ENCODE results near the gene KDM3B.

The KDM3B gene

GRCh38 chr5:138463419-138464007 lies 111.0 kb downstream of the KDM3B start:
- Histone ChIP-seq H3K4me3 (ENCODE audit: low read length) (peak overlapping the region; percentile 81), H3K36me3 (ENCODE audit: control insufficient read depth, insufficient read depth, low read length) (peaks cover 7% of the 10 kb centered on the region), H3K9ac (ENCODE audit: low read length) (peak overlapping the region; percentile 78), H3K27ac (ENCODE audit: low read depth, low read length) (peak overlapping the region; percentile 98), H3K4me1 (ENCODE audit: control insufficient read depth, insufficient read depth, low read length) (peaks cover 7% of the 10 kb centered on the region), H3K27me3 (ENCODE audit: control insufficient read depth, insufficient read depth, low read length) (no peaks in the 10 kb centered on the region)

GRCh38 chr5:138464008-138464387 lies 111.5 kb downstream of the KDM3B start:
- Histone ChIP-seq H3K27ac (ENCODE audit: low read depth, low read length) (peak overlapping the region; percentile 98), H3K4me3 (ENCODE audit: low read length) (peak overlapping the region; percentile 93), H3K27me3 (ENCODE audit: control insufficient read depth, insufficient read depth, low read length) (no peaks in the 10 kb centered on the region), H3K4me1 (ENCODE audit: control insufficient read depth, insufficient read depth, low read length) (peaks cover 7% of the 10 kb centered on the region), H3K9ac (ENCODE audit: low read length) (peak overlapping the region; percentile 78), H3K36me3 (ENCODE audit: control insufficient read depth, insufficient read depth, low read length) (peaks cover 7% of the 10 kb centered on the region)

GRCh38 chr5:138464388-138465260 lies 112.1 kb downstream of the KDM3B start:
- peaks cover 7% of the 10 kb centered on the region for H3K4me1 ChIP-seq (ENCODE audit: control insufficient read depth, insufficient read depth, low read length)
- peak overlapping the region; percentile 98 for H3K27ac ChIP-seq (ENCODE audit: low read depth, low read length)
- H3K4me3 ChIP-seq (ENCODE audit: low read length) = peak overlapping the region; percentile 93
- H3K27me3 ChIP-seq (ENCODE audit: control insufficient read depth, insufficient read depth, low read length) = no peaks in the 10 kb centered on the region
- peak overlapping the region; percentile 66 for H3K9ac ChIP-seq (ENCODE audit: low read length)
- peaks cover 7% of the 10 kb centered on the region for H3K36me3 ChIP-seq (ENCODE audit: control insufficient read depth, insufficient read depth, low read length)

- H3K4me3 ChIP-seq (ENCODE audit: low read length) = peak within 1 kb of the TSS; percentile 93
- peaks cover 7% of the 10 kb centered on the region for H3K36me3 ChIP-seq (ENCODE audit: control insufficient read depth, insufficient read depth, low read length)
- H3K9ac ChIP-seq (ENCODE audit: low read length) = peak within 1 kb of the TSS; percentile 67
- no peaks in the 10 kb centered on the region for H3K27me3 ChIP-seq (ENCODE audit: control insufficient read depth, insufficient read depth, low read length)
- H3K4me1 ChIP-seq (ENCODE audit: control insufficient read depth, insufficient read depth, low read length) = peaks cover 7% of the 10 kb centered on the region
- H3K27ac ChIP-seq (ENCODE audit: low read depth, low read length) = peak within 1 kb of the TSS; percentile 98
These were observed 113.0 kb downstream of the KDM3B start, which contains the start of gene EGR1 for GRCh38 chr5:138465261-138466124. Gene EGR1 (plus strand): TSS chr5:138465479. CDS start chr5:138465762, 283 bp downstream.

- Histone ChIP-seq H3K27ac (ENCODE audit: low read depth, low read length) (no peak overlapping the region), H3K27me3 (ENCODE audit: control insufficient read depth, insufficient read depth, low read length) (no peaks in the 10 kb centered on the region), H3K36me3 (ENCODE audit: control insufficient read depth, insufficient read depth, low read length) (peaks cover 7% of the 10 kb centered on the region), H3K9ac (ENCODE audit: low read length) (peak overlapping the region; percentile 67), H3K4me3 (ENCODE audit: low read length) (peak overlapping the region; percentile 93), H3K4me1 (ENCODE audit: control insufficient read depth, insufficient read depth, low read length) (peaks cover 7% of the 10 kb centered on the region)
These were observed 113.8 kb downstream of the KDM3B start for GRCh38 chr5:138466125-138466899.

GRCh38 chr5:138466900-138467710 lies 114.6 kb downstream of the KDM3B start:
- Histone ChIP-seq H3K27ac (ENCODE audit: low read depth, low read length) (no peak overlapping the region), H3K4me3 (ENCODE audit: low read length) (peak overlapping the region; percentile 93), H3K27me3 (ENCODE audit: control insufficient read depth, insufficient read depth, low read length) (no peaks in the 10 kb centered on the region), H3K9ac (ENCODE audit: low read length) (no peak overlapping the region), H3K36me3 (ENCODE audit: control insufficient read depth, insufficient read depth, low read length) (peaks cover 7% of the 10 kb centered on the region), H3K4me1 (ENCODE audit: control insufficient read depth, insufficient read depth, low read length) (peaks cover 7% of the 10 kb centered on the region)

- Histone ChIP-seq H3K4me1 (ENCODE audit: control insufficient read depth, insufficient read depth, low read length) (peaks cover 7% of the 10 kb centered on the region), H3K27ac (ENCODE audit: low read depth, low read length) (no peak overlapping the region), H3K9ac (ENCODE audit: low read length) (no peak overlapping the region), H3K27me3 (ENCODE audit: control insufficient read depth, insufficient read depth, low read length) (no peaks in the 10 kb centered on the region), H3K36me3 (ENCODE audit: control insufficient read depth, insufficient read depth, low read length) (peaks cover 7% of the 10 kb centered on the region), H3K4me3 (ENCODE audit: low read length) (peak overlapping the region; percentile 93)
These were observed 115.2 kb downstream of the KDM3B start for GRCh38 chr5:138467711-138468132.

- no peak overlapping the region for H3K27ac ChIP-seq (ENCODE audit: low read depth, low read length)
- H3K4me1 ChIP-seq (ENCODE audit: control insufficient read depth, insufficient read depth, low read length) = peaks cover 7% of the 10 kb centered on the region
- H3K9ac ChIP-seq (ENCODE audit: low read length) = no peak overlapping the region
- H3K4me3 ChIP-seq (ENCODE audit: low read length) = no peak overlapping the region
- peaks cover 7% of the 10 kb centered on the region for H3K36me3 ChIP-seq (ENCODE audit: control insufficient read depth, insufficient read depth, low read length)
- H3K27me3 ChIP-seq (ENCODE audit: control insufficient read depth, insufficient read depth, low read length) = no peaks in the 10 kb centered on the region
These were observed 115.9 kb downstream of the KDM3B start for GRCh38 chr5:138468133-138468965.

GRCh38 chr5:138468966-138469539 lies 116.6 kb downstream of the KDM3B start:
- Histone ChIP-seq H3K36me3 (ENCODE audit: control insufficient read depth, insufficient read depth, low read length) (peaks cover 7% of the 10 kb centered on the region), H3K27ac (ENCODE audit: low read depth, low read length) (no peak overlapping the region), H3K27me3 (ENCODE audit: control insufficient read depth, insufficient read depth, low read length) (no peaks in the 10 kb centered on the region), H3K9ac (ENCODE audit: low read length) (no peak overlapping the region), H3K4me1 (ENCODE audit: control insufficient read depth, insufficient read depth, low read length) (peaks cover 7% of the 10 kb centered on the region), H3K4me3 (ENCODE audit: low read length) (no peak overlapping the region)

GRCh38 chr5:138469540-138470321 lies 117.2 kb downstream of the KDM3B start:
- Histone ChIP-seq H3K9ac (ENCODE audit: low read length) (no peak overlapping the region), H3K4me3 (ENCODE audit: low read length) (no peak overlapping the region), H3K27ac (ENCODE audit: low read depth, low read length) (no peak overlapping the region), H3K4me1 (ENCODE audit: control insufficient read depth, insufficient read depth, low read length) (peaks cover 7% of the 10 kb centered on the region), H3K36me3 (ENCODE audit: control insufficient read depth, insufficient read depth, low read length) (peaks cover 7% of the 10 kb centered on the region), H3K27me3 (ENCODE audit: control insufficient read depth, insufficient read depth, low read length) (no peaks in the 10 kb centered on the region)

Data from rectal smooth muscle tissue (tissue), 1 donor.